ENCODE measurements around the gene FABP3.

DNA sequence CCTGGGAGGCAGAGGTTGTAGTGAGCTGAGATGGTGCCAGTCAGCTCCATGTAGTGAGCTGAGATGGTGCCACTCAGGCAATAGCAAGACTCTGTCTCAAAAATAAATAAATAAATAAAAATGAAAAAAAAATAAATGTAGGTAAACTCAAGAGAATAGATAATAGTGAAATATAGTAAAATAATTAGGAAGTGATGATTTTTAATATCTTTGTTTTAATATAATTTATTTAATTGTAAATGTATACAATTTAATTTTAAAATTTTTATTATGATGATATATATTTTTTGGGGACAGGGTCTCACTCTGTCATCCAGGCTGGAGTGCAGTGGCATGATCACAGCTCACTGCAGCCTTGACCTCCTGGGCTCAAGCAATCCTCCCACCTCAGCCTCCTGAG, 20.6 kb upstream of the FABP3 start:
- no peak for TF ChIP-seq POLR2A (IDR thresholded peaks at IDR 0.05)
- TF ChIP-seq POLR2AphosphoS5 (IDR thresholded peaks at IDR 0.05) = no peak
- TF ChIP-seq CTCF (IDR thresholded peaks at IDR 0.05) = no peak
